Kidney glomerular epithelial cell (primary cell): Measurements from ENCODE around the gene RNF20.
A peak's percentile ranks its signal among the peaks of the same experiment; 100 is the strongest.
"Not testable (repeated sequence)": the region's sequence is repeated elsewhere in the genome, so short reads cannot be mapped to it uniquely, and the experiment has no call there.

Experiments
- DNase-seq: peaks from one replicate; lab custom pipeline; 2025; lab: John Stamatoyannopoulos, UW

RNF20 gene, protein sequence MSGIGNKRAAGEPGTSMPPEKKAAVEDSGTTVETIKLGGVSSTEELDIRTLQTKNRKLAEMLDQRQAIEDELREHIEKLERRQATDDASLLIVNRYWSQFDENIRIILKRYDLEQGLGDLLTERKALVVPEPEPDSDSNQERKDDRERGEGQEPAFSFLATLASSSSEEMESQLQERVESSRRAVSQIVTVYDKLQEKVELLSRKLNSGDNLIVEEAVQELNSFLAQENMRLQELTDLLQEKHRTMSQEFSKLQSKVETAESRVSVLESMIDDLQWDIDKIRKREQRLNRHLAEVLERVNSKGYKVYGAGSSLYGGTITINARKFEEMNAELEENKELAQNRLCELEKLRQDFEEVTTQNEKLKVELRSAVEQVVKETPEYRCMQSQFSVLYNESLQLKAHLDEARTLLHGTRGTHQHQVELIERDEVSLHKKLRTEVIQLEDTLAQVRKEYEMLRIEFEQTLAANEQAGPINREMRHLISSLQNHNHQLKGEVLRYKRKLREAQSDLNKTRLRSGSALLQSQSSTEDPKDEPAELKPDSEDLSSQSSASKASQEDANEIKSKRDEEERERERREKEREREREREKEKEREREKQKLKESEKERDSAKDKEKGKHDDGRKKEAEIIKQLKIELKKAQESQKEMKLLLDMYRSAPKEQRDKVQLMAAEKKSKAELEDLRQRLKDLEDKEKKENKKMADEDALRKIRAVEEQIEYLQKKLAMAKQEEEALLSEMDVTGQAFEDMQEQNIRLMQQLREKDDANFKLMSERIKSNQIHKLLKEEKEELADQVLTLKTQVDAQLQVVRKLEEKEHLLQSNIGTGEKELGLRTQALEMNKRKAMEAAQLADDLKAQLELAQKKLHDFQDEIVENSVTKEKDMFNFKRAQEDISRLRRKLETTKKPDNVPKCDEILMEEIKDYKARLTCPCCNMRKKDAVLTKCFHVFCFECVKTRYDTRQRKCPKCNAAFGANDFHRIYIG

DNA sequence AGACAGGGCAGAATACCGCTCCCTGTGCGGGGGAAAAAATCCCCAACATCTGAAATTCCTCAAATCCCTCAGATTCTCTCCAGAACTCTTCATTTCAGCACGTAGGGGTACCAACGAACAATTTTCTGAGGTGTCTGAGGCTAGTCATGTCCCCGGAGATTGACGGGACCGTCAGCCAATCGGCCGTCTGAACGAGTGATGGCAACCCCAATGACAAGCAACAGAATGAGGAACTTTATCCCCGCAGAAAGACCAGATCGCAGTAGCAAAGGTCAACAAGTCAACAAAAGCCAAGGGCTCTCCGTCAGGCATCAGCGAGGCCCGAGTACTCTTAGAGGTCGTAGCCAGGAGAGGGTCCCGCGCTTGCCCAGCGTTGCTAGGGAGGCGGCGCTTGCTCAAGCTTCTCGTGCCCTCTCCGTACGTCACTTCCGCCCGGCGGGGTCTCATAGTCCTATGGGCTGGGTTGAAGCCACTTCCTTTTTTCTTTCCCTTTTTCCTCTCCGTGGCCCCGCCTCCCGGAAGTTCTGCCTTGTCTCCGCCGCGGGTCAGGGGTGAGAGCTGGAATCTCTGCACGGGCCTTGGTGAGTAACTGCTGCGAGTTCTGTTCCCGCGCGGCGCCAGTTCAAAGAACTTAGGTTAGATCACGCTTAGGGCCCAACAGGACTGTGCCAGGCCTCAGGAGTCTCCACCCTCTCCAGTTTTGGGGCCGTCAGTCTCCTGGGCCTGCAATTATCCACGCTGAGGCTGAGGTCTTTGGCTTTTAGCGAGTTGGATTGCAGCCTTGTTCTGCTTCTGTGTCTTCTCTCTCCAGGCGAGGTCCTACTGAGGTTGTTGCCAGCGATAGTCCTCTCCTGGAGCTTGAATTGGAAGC is at the start of gene RNF20:
TSS of gene RNF20 (plus strand) at position 520 of the 871 bp plus-strand sequence. CDS start 1,571 bp downstream, outside the sequence.
- peak; percentile 99 for DNase-seq

DNA sequence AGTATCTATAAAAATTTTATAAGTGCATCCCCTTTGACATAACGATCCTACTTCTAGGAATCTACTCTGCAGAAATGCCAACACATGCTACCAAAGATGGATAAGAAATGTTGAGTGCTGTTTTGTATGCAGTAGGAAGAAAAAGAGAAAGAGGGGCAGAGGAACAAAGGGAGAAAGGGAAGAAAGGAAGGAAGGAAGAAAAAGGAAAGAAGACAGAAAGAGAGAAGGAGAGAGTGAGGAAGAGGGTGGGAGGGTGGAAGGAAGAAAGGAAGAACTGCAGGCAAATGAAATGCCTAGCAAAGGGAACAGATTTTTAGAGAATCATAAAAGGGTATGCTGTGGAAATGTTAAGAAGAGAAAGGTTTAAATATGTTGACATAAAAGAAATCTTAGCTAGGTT is 49.6 kb upstream of the RNF20 start:
- no peak for DNase-seq

DNA sequence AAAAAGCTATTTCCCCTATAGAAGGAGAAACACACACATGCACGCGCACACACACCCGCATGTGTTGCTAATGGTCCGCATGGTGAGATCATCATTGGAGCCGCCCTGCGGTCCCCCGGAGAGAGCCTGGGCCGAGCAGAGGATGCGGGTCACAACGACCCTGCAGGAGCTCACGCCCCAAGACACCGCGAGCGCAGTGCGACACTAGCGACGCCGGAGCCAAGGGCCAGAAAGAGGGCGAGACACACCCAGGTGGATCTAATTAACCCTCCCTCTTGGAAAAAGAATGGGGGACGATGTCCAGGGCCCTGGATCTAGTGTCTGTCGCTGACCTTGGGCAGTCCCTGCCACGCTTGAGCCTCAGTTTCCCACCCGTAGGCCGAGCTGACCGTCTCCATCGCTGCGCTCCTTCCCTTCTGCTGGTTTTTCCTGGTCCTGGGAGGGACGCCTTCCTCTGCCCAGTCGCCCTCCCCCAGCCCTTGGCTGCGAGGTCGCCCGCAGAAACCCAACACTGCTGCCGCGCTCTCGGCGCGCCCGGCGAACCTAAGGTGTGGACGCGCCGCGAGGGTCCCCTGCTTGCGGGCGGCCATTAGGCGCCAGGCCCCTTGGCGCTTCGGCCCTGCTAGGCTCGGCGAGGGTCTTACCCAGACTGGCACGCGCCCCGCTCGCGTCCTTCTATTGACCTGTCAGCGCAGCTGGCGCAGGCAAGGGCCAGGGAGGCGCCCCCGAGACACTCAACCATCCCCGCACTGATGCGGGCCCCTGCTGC is 47.5 kb upstream of the RNF20 start:
- DNase-seq: no peak

DNA sequence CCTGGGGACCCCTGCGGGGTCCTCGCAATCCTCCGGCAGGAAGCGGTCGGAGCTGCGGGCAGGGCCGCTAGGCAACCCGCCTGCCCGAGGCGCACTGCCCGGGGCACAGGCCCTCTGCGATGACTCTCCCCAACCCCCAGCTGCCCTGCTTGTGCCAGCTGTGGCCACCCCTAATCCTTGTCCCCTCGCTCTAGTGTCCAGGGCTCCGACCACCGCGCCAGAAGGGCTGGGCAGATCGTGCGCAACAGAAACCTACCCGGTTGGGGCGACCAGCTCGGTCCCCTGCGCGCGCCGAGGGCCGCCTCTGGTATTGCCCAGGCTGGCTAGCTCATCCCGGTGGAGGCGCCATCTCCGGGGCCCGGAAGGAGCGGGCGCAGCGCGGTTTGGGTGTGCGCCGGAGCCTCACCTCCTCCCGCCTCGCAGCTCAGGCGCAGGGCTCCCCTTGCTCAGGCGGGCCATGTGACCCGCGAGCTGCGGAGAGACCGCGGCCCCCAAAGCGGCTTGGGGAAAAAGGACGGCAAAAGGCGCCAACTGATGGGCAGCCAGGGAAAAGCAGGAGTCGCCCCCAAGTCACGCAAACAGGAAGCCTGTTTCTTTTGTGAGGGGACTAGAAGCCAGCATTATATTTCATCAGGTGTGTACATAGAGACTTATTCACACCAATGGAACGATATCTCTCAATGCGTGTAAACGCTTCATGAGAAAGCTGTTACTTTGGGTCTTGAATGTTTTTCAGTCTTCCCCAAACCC is 46.8 kb upstream of the RNF20 start:
- DNase-seq: peak; percentile 81

- DNase-seq: peak; percentile 81
Measured at GRCh38 chr9:101487443-101487840, 46.2 kb upstream of the RNF20 start.

- no peak for DNase-seq
Measured at GRCh38 chr9:101495810-101496209, 37.8 kb upstream of the RNF20 start.

DNA sequence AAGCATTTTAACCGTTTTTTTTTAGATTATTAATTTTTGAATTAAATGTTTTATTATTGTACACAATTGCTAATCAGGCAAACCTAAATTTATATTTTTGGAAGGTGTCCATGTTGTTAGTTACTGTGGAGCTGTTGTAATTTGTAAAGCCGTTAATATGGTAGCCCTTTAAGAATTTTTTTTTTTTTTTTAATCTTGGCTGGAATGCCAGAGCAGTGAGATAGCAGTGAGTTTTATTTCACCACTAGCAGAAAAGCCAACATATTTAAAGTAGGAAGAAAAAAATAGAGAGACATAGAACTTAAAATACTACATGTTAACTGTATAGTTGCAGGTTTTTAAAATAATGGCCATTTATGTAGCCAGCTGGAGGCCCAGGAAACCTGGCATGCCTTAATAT is 35.3 kb upstream of the RNF20 start:
- no peak for DNase-seq

GRCh38 chr9:101504188-101504587 is 29.5 kb upstream of the RNF20 start:
- no peak for DNase-seq

DNA sequence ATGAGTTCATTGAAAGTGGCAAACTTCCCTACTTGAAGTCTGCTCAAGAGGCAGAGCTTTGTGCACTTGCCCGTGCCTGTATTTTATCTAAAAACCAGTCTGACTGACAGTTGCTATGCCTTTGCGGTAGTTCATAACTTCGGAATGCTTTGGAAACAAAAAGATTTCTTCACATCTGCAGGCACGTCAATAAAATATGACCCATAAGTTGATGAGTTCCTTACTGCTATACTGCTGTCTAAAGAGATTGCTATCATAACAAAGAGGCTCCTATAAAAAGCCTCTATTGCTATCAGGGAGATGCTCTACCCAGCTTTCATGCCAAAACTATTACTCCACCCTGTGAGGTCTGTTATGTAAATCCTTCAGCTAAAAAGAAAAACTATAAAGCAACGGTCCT is 25.4 kb upstream of the RNF20 start:
- DNase-seq: no peak

DNA sequence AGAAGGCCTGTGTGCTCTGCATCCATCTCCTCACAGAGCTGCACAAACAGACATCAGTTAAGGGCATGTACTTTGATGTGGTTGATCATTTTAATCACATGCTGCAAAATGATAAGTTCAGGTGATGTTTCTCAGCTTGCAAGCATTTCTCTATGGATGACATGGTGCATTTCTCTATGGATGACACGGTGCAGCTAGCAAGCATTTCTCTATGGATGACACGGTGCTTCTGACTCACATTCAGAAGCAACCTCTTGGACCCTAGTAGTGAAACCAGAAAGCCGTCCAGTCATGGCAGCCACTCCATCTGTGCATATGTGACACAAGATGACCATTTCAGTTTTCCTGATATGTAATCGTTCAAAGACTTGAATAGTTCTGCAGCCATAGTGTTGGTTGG is 24.1 kb upstream of the RNF20 start:
- no peak for DNase-seq

- DNase-seq: no peak
Measured at GRCh38 chr9:101510459-101510858, 23.2 kb upstream of the RNF20 start.

DNA sequence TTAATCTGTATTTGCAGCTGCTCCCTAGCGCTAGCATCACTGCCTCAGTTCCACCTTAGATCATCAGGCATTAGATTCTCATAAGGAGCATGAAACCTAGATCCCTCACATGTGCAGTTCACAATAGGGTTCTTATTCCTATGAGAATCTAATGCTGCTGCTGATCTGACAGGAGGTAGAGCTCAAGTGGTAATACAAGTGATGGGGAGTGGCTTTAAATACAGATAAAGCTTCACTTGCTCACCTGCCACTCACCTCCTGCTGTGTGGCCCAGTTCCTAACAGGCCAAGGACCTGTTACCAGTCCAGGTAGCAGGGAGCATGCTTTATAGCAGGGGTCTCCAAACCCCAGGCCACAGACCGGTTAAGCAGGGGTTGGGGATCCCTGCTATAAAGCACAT is 22.6 kb upstream of the RNF20 start:
- no peak for DNase-seq

- DNase-seq: no peak
Measured at GRCh38 chr9:101512116-101512515, 21.5 kb upstream of the RNF20 start.

GRCh38 chr9:101513351-101513750 is 20.3 kb upstream of the RNF20 start:
- DNase-seq: no peak

- peak; percentile 75 for DNase-seq
Measured at GRCh38 chr9:101514071-101514470, 19.6 kb upstream of the RNF20 start.

GRCh38 chr9:101516655-101517054 is 17.0 kb upstream of the RNF20 start:
- DNase-seq: no peak

DNA sequence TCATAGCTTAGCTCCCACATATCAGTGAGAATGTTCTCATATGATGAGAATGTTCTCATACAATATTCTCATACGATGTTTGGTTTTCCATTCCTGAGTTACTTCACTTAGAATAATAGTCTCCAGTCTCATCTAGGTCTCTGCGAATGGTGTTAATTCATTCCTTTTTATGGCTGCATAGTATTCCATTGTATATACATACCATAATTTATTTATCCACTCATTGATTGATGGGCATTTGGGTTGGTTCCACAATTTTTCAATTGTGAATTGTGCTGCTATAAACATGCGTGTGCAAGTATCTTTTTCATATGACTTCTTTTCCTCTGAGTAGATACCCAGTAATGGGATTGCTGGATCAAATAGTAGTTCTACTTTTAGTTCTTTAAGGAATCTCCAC is 15.2 kb upstream of the RNF20 start:
- DNase-seq: not testable (repeated sequence)

GRCh38 chr9:101524371-101524770 is 9.3 kb upstream of the RNF20 start:
- no peak for DNase-seq

- peak; percentile 19 for DNase-seq
Measured at GRCh38 chr9:101527066-101527465, 6.6 kb upstream of the RNF20 start.

DNA sequence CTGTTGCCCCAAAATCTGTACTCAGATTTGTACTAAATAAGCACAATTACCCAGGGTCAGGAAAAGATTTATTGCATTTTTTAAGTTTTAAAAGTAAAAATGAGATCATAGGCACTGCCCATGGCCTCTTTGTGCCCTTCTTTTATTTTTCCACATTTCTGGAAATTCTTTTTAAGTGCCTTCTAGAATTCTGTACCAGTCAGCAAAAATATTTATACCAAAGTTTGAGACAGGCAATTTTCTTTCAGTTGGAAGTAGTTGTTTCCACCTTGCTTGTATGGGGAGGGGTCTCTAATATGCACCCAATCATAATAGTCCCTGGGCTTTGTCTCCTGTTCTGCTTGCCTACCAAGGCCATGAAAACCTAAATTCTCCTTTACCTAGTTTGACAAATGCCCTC is 5.6 kb upstream of the RNF20 start:
- DNase-seq: no peak
